SU-DHL-6 (cell line): ENCODE measurements around the gene CHD3.

Experiments
- CTCF ChIP-seq: fragments of 200-600 bp; sonication (generic); IDR thresholded peaks from one replicate; pipeline ENCODE4 v1.5.1; 2017; ENCODE audit warnings: antibody characterized with exemption, mild to moderate bottlenecking, low read length, moderate library complexity; ENCODE audit not compliant: insufficient read depth, poor library complexity, severe bottlenecking
- EZH2phosphoT487 ChIP-seq: fragments of 200-600 bp; sonication (generic), shearing (Covaris generic); conservative IDR thresholded peaks from 2 replicates; pipeline ENCODE4 v1.6.1; 2018; ENCODE audit warnings: mild to moderate bottlenecking, antibody characterized with exemption, low read length, moderate library complexity, mixed read lengths

GRCh38 chr17:7932483-7932891 is 43.9 kb downstream of the CHD3 start:
- TF ChIP-seq CTCF (no peak), EZH2phosphoT487 (no peak)
